ENCODE measurements around the gene MROH9. TPM values are rescaled to one million over a fixed set of nuclear protein-coding genes. Genes with fewer than 3 reads are reported as not detected.

The MROH9 gene
- total and polyA plus RNA-seq, 2 of the 8 experiments (the other 6 are each of a cell fraction or from before 2014, with no cell fraction given): not detected

- Histone ChIP-seq H2BK120ac (replicated peaks; ENCODE audit: low read depth, low read length) (no peak overlapping the region), H3K9me3 (ENCODE audit: insufficient read depth in 2 of 2, low read depth in 1 of 2, low read length in 1 of 2) (no peaks in the 10 kb centered on the region), H3K4me1 (replicated peaks in 1 of 4; ENCODE audit: control insufficient read depth in 3 of 4, insufficient read depth in 4 of 4, low read length in 3 of 4) (peaks cover 0 to 1% (median 0%) of the 10 kb centered on the region in 4 experiments; a peak in 1 of 7 replicates), H2BK15ac (ENCODE audit: low read length) (no peak overlapping the region), H3K9ac (replicated peaks in 1 of 4; ENCODE audit: extremely low read depth in 1 of 4, low read depth in 3 of 4, low read length in 3 of 4) (no peak overlapping the region), H2BK5ac (ENCODE audit: low read depth, low read length) (no peak overlapping the region), H2AK5ac (ENCODE audit: low read depth, low read length) (no peak overlapping the region), H3K4me3 (ENCODE audit: extremely low read depth in 1 of 4, insufficient read depth in 2 of 4, low read depth in 3 of 4, low read length in 4 of 4) (no peak overlapping the region), H3K79me2 (ENCODE audit: control insufficient read depth in 1 of 2, insufficient read depth in 2 of 2, low read length in 2 of 2) (no peaks in the 10 kb centered on the region), H4K8ac (ENCODE audit: extremely low read depth, insufficient read depth, low read length) (no peak overlapping the region), H3K18ac (ENCODE audit: extremely low read depth, low read length) (no peak overlapping the region), H3K27me3 (replicated peaks in 1 of 4; ENCODE audit: control insufficient read depth in 3 of 4, extremely low read depth in 1 of 4, insufficient read depth in 3 of 4, low read length in 3 of 4) (no peaks in the 10 kb centered on the region), H4K5ac (ENCODE audit: insufficient read length, low read depth, low read length) (no peak overlapping the region), H3K36me3 (ENCODE audit: control insufficient read depth in 2 of 4, insufficient read depth in 4 of 4, low read length in 3 of 4) (no peaks in the 10 kb centered on the region), H3K4me2 (ENCODE audit: insufficient read depth in 1 of 2, low read depth in 2 of 2, low read length in 2 of 2) (no peak overlapping the region), H3K4ac (replicated peaks; ENCODE audit: insufficient read length, low read depth, low read length) (no peak overlapping the region), H3K79me1 (ENCODE audit: low read depth, low read length) (no peaks in the 10 kb centered on the region), H2BK12ac (ENCODE audit: low read depth, low read length) (no peak overlapping the region), H3K14ac (ENCODE audit: insufficient read length) (no peak overlapping the region), H4K20me1 (replicated peaks in 1 of 2; ENCODE audit: control insufficient read depth in 1 of 2, insufficient read depth in 2 of 2, low read length in 2 of 2) (no peaks in the 10 kb centered on the region), H2AFZ (ENCODE audit: low read length) (no peak overlapping the region), H4K91ac (replicated peaks; ENCODE audit: insufficient read length, low read length) (no peak overlapping the region), H3K27ac (ENCODE audit: low read depth, low read length) (no peak overlapping the region), H3K23me2 (ENCODE audit: low read depth, low read length) (no peaks in the 10 kb centered on the region), H2BK20ac (ENCODE audit: low read length) (no peak overlapping the region), H3K56ac (replicated peaks; ENCODE audit: insufficient read length, low read depth, low read length) (no peak overlapping the region), H3K23ac (ENCODE audit: insufficient read length) (no peak overlapping the region)
- ChIA-PET CTCF (ENCODE audit: partially characterized antibody) (interaction anchor here (1.0 kb wide), 1 partner anchor 299 kb away, joined by 3 read pairs; no protein-coding TSS in a partner anchor), POLR2A (ENCODE audit: partially characterized antibody) (no interaction called here)
- DNase-seq (ENCODE audit: low read depth in 1 of 2, low spot score in 2 of 2): no peak
- WGBS, 2 experiments (ENCODE audit: extremely low coverage in 1 of 2, insufficient coverage in 1 of 2, insufficient read length in 1 of 2, insufficient replicate concordance in 2 of 2, low coverage in 1 of 2, low lambda C conversion rate in 2 of 2, missing lambda C conversion rate in 1 of 2): 91% methylated on average over 4 of the region's 4 CpGs; no CpG with 5 or more reads in 1 of the 2 experiments
- FAIRE-seq: no peak
- TF ChIP-seq TBP (IDR thresholded peaks at IDR 0.05; ENCODE audit: low read depth, low read length) (no peak), TCF12 (IDR thresholded peaks at IDR 0.05; ENCODE audit: low read depth, low read length) (no peak), CHD1 (IDR thresholded peaks at IDR 0.05; ENCODE audit: low read depth, low read length) (no peak)
These were observed 79.5 kb downstream of the MROH9 start for GRCh38 chr1:171014880-171015279.
